Liver (tissue), 9 donors: ENCODE data around the gene MMP25. TPM values are rescaled to one million over a fixed set of nuclear protein-coding genes. Genes with fewer than 3 reads are reported as not detected.

Source experiments
- DNase-seq: peaks from one replicate; pipeline ENCODE4 v3.0.0-alpha.2; 2017; ENCODE audit warnings: low spot score
- H3K27ac ChIP-seq, 2 donors: one replicate each; pipeline ENCODE4 v1.7.0; 2013; ENCODE audit warnings: inconsistent platforms in 2 of 2, low read length in 2 of 2, control low read depth in 1 of 2, low read depth in 1 of 2, mild to moderate bottlenecking in 1 of 2
- H3K27me3 ChIP-seq, 4 donors: one replicate each; pipeline versions ENCODE4 v1.6.1 to v1.7.0; 2013; ENCODE audit warnings: low read length in 3 of 4, inconsistent platforms in 1 of 4, mild to moderate bottlenecking in 1 of 4, moderate library complexity in 1 of 4; ENCODE audit not compliant: control insufficient read depth in 4 of 4, insufficient read depth in 4 of 4
- H3K36me3 ChIP-seq, 4 donors: one replicate each; pipeline versions ENCODE4 v1.6.1 to v1.7.0; 2013; ENCODE audit warnings: low read length in 3 of 4, mild to moderate bottlenecking in 3 of 4, low read depth in 1 of 4, moderate library complexity in 1 of 4; ENCODE audit not compliant: control insufficient read depth in 4 of 4, insufficient read depth in 3 of 4
- H3K4me1 ChIP-seq, 4 donors: one replicate each; pipeline versions ENCODE4 v1.6.1 to v1.7.0; 2013; ENCODE audit warnings: low read length in 3 of 4, mild to moderate bottlenecking in 3 of 4, moderate library complexity in 1 of 4; ENCODE audit not compliant: control insufficient read depth in 4 of 4, insufficient read depth in 4 of 4
- H3K4me3 ChIP-seq, 3 donors: one replicate each; pipeline versions ENCODE4 v1.6.1 to v1.7.0; 2013; ENCODE audit warnings: low read length in 3 of 3, control low read depth in 1 of 3, low read depth in 1 of 3, mild to moderate bottlenecking in 1 of 3
- H3K9ac ChIP-seq, 2 donors: one replicate each; pipeline ENCODE4 v1.7.0; 2013; ENCODE audit warnings: low read length in 2 of 2, mild to moderate bottlenecking in 2 of 2, moderate library complexity in 2 of 2, control low read depth in 1 of 2, low read depth in 1 of 2
- H3K9me3 ChIP-seq, 4 donors: one replicate each; pipeline versions ENCODE4 v1.6.1 to v1.7.0; 2013; ENCODE audit warnings: low read length in 3 of 4; ENCODE audit not compliant: control insufficient read depth in 4 of 4
- ATF3 ChIP-seq: IDR thresholded peaks from 2 replicates; pipeline ENCODE4 v1.6.1; 2016; ENCODE audit warnings: antibody characterized with exemption
- CTCF ChIP-seq: fragments of 150-350 bp; IDR thresholded peaks from 2 replicates; pipeline ENCODE4 v1.5.1; 2017; ENCODE audit warnings: improper control_type of control experiment, low read depth, low read length; ENCODE audit not compliant: missing input control
- EGR1 ChIP-seq, 2 donors: IDR thresholded peaks; 2 replicates each; pipeline ENCODE4 v1.6.1; 2016 to 2018; ENCODE audit warnings: antibody characterized with exemption in 2 of 2, low read depth in 2 of 2
- FOXA1 ChIP-seq: IDR thresholded peaks from 2 replicates; pipeline ENCODE4 v1.6.1; 2016; ENCODE audit warnings: antibody characterized with exemption
- FOXA2 ChIP-seq: IDR thresholded peaks from 2 replicates; pipeline ENCODE4 v1.6.1; 2016; ENCODE audit warnings: antibody characterized with exemption
- GABPA ChIP-seq, 2 donors: IDR thresholded peaks in 1 of 2; conservative IDR thresholded peaks in 1 of 2; 2 replicates each; pipeline ENCODE4 v1.6.1; 2016; ENCODE audit warnings: antibody characterized with exemption in 2 of 2, mild to moderate bottlenecking in 1 of 2, moderate library complexity in 1 of 2
- HNF4A ChIP-seq, 2 donors: conservative IDR thresholded peaks; 2 replicates each; pipeline ENCODE4 v1.6.1; 2016; ENCODE audit warnings: antibody characterized with exemption in 2 of 2, mild to moderate bottlenecking in 2 of 2
- HNF4G ChIP-seq: IDR thresholded peaks from 2 replicates; pipeline ENCODE4 v1.6.1; 2016; ENCODE audit warnings: antibody characterized with exemption
- JUND ChIP-seq, 2 donors: IDR thresholded peaks; 2 replicates each; pipeline ENCODE4 v1.6.1; 2016; ENCODE audit warnings: antibody characterized with exemption in 2 of 2
- MAX ChIP-seq: IDR thresholded peaks from 2 replicates; pipeline ENCODE4 v1.6.1; 2016; ENCODE audit warnings: antibody characterized with exemption
- NR2F2 ChIP-seq: IDR thresholded peaks from 2 replicates; pipeline ENCODE4 v1.6.1; 2016; ENCODE audit warnings: antibody characterized with exemption
- RAD21 ChIP-seq, 2 donors: IDR thresholded peaks; 2 replicates each; pipeline ENCODE4 v1.6.1; 2016; ENCODE audit warnings: antibody characterized with exemption in 2 of 2, mild to moderate bottlenecking in 2 of 2
- REST ChIP-seq: IDR thresholded peaks from 2 replicates; pipeline ENCODE4 v1.6.1; 2016; ENCODE audit warnings: antibody characterized with exemption, mild to moderate bottlenecking
- RXRA ChIP-seq, 2 donors: IDR thresholded peaks; 2 replicates each; pipeline ENCODE4 v1.6.1; 2017 to 2018; ENCODE audit warnings: antibody characterized with exemption in 2 of 2, mild to moderate bottlenecking in 1 of 2
- SP1 ChIP-seq: IDR thresholded peaks from 2 replicates; pipeline ENCODE4 v1.6.1; 2018; ENCODE audit warnings: antibody characterized with exemption, mild to moderate bottlenecking
- TAF1 ChIP-seq: conservative IDR thresholded peaks from 2 replicates; pipeline ENCODE4 v1.6.1; 2016; ENCODE audit warnings: antibody characterized with exemption, mild to moderate bottlenecking
- YY1 ChIP-seq: IDR thresholded peaks from 2 replicates; pipeline ENCODE4 v1.6.1; 2016; ENCODE audit warnings: antibody characterized with exemption, mild to moderate bottlenecking
- ZBTB33 ChIP-seq: IDR thresholded peaks from 2 replicates; pipeline ENCODE4 v1.6.1; 2016; ENCODE audit warnings: antibody characterized with exemption
- WGBS: extraction: QIAGEN DNeasy Blood & Tissue Kit; methylation state at CpG from one replicate; pipeline ENCODE4 v1.1.7; 2013; 5-methylcytosine and 5-hydroxymethylcytosine counted together
- polyA plus RNA-seq, 2 donors: library from polyadenylated mRNA; stranded (reverse) in 1 of 2; unstranded in 1 of 2; fragments of 200-250 nt in 1 of 2; fragments of >200 nt in 1 of 2; fragmentation: Nextera tagmentation in 1 of 2; extraction: Ambion mirVana in 1 of 2; gene quantifications; one replicate each; pipeline versions ENCODE4 v1.2.1 to v1.2.3, GENCODE V29; 2013 to 2015
- total RNA-seq, 2 donors: library from RNA; depleted of rRNA; stranded (reverse); fragments of >200 nt; gene quantifications; one replicate each; pipeline ENCODE4 v1.2.3, GENCODE V29; 2014
- donor health status: healthy.
- donor health status: healthy.
- donor health status: healthy.
- donor health status: healthy.
- donor health status: healthy.

The MMP25 gene
- total and polyA plus RNA-seq, 4 donors = 0.47 to 2.7 (median 0.96) TPM

GRCh38 chr16:3028716-3029319, 17.5 kb upstream of the MMP25 start:
- no peak for DNase-seq
- no peak overlapping the region for H3K4me3 ChIP-seq
- 33% methylated on average over 15 of the region's 15 CpGs for WGBS
- TF ChIP-seq HNF4A (conservative IDR thresholded peaks at IDR 0.05) = no peak
- TF ChIP-seq RAD21 (IDR thresholded peaks at IDR 0.05) = no peak
- no peak for TF ChIP-seq JUND (IDR thresholded peaks at IDR 0.05)
- no peak for TF ChIP-seq ZBTB33
- TF ChIP-seq EGR1 (IDR thresholded peaks at IDR 0.05; ENCODE audit: low read depth in 2 of 2) = no peak
- TF ChIP-seq SP1 = no peak
- TF ChIP-seq YY1 = no peak
- TF ChIP-seq ATF3 = no peak
- TF ChIP-seq CTCF = no peak
- TF ChIP-seq HNF4G = no peak
- TF ChIP-seq FOXA1 = no peak
- TF ChIP-seq NR2F2 = no peak
- TF ChIP-seq MAX = no peak
- no peak for TF ChIP-seq GABPA (IDR thresholded peaks at IDR 0.05 in 1 of 2, conservative IDR thresholded peaks at IDR 0.05 in 1 of 2)
- no peak for TF ChIP-seq FOXA2
- H3K4me1 ChIP-seq = peaks cover 0 to 27% (median 6%) of the 10 kb centered on the region in 4 donors
- H3K9me3 ChIP-seq = no peaks in the 10 kb centered on the region
- H3K36me3 ChIP-seq = peaks cover 0 to 14% (median 3%) of the 10 kb centered on the region in 4 donors
- no peak overlapping the region for H3K27ac ChIP-seq
- no peak overlapping the region for H3K9ac ChIP-seq
- peaks cover 0 to 5% (median 2%) of the 10 kb centered on the region in 4 donors for H3K27me3 ChIP-seq

- no peak overlapping the region for H3K4me3 ChIP-seq
- no peak for TF ChIP-seq FOXA2
- TF ChIP-seq ATF3 = no peak
- no peak for TF ChIP-seq RAD21 (IDR thresholded peaks at IDR 0.05)
- no peak for TF ChIP-seq FOXA1
- no peak for TF ChIP-seq GABPA (IDR thresholded peaks at IDR 0.05 in 1 of 2, conservative IDR thresholded peaks at IDR 0.05 in 1 of 2)
- TF ChIP-seq EGR1 (IDR thresholded peaks at IDR 0.05; ENCODE audit: low read depth in 2 of 2) = no peak
- TF ChIP-seq TAF1 = no peak
- no peak for TF ChIP-seq SP1
- TF ChIP-seq HNF4A (conservative IDR thresholded peaks at IDR 0.05) = no peak
- no peak for TF ChIP-seq NR2F2
- TF ChIP-seq RXRA (IDR thresholded peaks at IDR 0.05) = no peak
- TF ChIP-seq YY1 = no peak
- TF ChIP-seq JUND (IDR thresholded peaks at IDR 0.05) = no peak
- TF ChIP-seq REST = no peak
- TF ChIP-seq ZBTB33 = no peak
Observed at GRCh38 chr16:3029491-3030221, 16.7 kb upstream of the MMP25 start.

More at GRCh38 chr16:3029491-3030221, 16.7 kb upstream of the MMP25 start:
- peaks cover 0 to 14% (median 3%) of the 10 kb centered on the region in 4 donors for H3K36me3 ChIP-seq
- H3K27me3 ChIP-seq = peaks cover 0 to 5% (median 2%) of the 10 kb centered on the region in 4 donors
- no peak for DNase-seq
- H3K9me3 ChIP-seq = no peaks in the 10 kb centered on the region
- WGBS = 21% methylated on average over 59 of the region's 59 CpGs
- H3K4me1 ChIP-seq = peaks cover 0 to 22% (median 6%) of the 10 kb centered on the region in 4 donors
- H3K9ac ChIP-seq = no peak overlapping the region
- H3K27ac ChIP-seq = no peak overlapping the region
